Measurements from ENCODE around the gene HFE. TPM values are rescaled to one million over a fixed set of nuclear protein-coding genes. Genes with fewer than 3 reads are reported as not detected.

HFE gene
- total and polyA plus RNA-seq, 10 of the 15 experiments (the other 5 are each of a cell fraction or from before 2014, with no cell fraction given): 0.52 to 5.9 (median 1.7) TPM

DNA sequence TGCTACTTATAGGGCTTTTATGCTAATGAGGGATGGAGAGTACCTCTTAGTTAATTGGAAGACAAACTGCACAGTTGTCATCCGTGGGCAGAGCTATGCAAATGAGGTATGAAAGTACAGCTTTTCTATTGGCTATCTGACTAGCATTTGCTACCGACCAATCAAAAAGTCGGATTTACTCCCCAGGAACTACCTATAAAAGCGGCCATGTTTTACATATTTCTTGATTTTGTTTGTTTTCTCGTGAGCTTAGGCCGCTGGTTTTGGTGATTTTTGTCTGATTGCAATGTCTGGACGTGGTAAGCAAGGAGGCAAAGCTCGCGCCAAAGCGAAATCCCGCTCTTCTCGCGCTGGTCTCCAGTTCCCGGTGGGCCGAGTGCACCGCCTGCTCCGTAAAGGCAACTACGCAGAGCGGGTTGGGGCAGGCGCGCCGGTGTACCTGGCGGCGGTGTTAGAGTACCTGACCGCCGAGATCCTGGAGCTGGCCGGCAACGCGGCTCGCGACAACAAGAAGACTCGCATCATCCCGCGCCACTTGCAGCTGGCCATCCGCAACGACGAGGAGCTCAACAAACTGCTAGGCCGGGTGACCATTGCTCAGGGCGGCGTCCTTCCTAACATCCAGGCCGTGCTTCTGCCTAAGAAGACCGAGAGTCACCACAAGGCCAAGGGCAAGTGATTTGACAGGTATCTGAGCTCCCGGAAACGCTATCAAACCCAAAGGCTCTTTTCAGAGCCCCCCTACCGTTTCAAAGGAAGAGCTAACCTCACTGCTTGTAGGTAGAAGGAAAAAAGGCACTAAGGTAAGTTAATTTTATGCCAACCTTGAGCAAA lies 36.9 kb downstream of the HFE start (continued):
- TF ChIP-seq NR2F1 (conservative IDR thresholded peaks at IDR 0.05): 0 out of 2 replicates have a peak, but pooled peaks have one; percentile 11
- TF ChIP-seq ASH2L (IDR thresholded peaks at IDR 0.05; ENCODE audit: borderline replicate concordance, low read depth): 0 out of 2 replicates have a peak, but pooled peaks have one; percentile 12
- TF ChIP-seq FOXM1 (IDR thresholded peaks at IDR 0.05; ENCODE audit: low read depth, low read length): 0 out of 2 replicates have a peak, but pooled peaks have one; percentile 20
- TF ChIP-seq, protein P1, sequence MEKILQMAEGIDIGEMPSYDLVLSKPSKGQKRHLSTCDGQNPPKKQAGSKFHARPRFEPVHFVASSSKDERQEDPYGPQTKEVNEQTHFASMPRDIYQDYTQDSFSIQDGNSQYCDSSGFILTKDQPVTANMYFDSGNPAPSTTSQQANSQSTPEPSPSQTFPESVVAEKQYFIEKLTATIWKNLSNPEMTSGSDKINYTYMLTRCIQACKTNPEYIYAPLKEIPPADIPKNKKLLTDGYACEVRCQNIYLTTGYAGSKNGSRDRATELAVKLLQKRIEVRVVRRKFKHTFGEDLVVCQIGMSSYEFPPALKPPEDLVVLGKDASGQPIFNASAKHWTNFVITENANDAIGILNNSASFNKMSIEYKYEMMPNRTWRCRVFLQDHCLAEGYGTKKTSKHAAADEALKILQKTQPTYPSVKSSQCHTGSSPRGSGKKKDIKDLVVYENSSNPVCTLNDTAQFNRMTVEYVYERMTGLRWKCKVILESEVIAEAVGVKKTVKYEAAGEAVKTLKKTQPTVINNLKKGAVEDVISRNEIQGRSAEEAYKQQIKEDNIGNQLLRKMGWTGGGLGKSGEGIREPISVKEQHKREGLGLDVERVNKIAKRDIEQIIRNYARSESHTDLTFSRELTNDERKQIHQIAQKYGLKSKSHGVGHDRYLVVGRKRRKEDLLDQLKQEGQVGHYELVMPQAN (conservative IDR thresholded peaks at IDR 0.05): peak; percentile 89
- TF ChIP-seq RELA (IDR thresholded peaks at IDR 0.05; ENCODE audit: borderline replicate concordance, partially characterized antibody): peak; percentile 57
- peak; percentile 83; the same call in 1 of the 2 replicates for TF ChIP-seq TCF3 (IDR thresholded peaks at IDR 0.05; ENCODE audit: borderline replicate concordance, insufficient read depth, low read depth, low read length)
- peak; percentile 96 for TF ChIP-seq POLR2AphosphoS5 (IDR thresholded peaks at IDR 0.05; ENCODE audit: low read length)
- TF ChIP-seq, protein P2, sequence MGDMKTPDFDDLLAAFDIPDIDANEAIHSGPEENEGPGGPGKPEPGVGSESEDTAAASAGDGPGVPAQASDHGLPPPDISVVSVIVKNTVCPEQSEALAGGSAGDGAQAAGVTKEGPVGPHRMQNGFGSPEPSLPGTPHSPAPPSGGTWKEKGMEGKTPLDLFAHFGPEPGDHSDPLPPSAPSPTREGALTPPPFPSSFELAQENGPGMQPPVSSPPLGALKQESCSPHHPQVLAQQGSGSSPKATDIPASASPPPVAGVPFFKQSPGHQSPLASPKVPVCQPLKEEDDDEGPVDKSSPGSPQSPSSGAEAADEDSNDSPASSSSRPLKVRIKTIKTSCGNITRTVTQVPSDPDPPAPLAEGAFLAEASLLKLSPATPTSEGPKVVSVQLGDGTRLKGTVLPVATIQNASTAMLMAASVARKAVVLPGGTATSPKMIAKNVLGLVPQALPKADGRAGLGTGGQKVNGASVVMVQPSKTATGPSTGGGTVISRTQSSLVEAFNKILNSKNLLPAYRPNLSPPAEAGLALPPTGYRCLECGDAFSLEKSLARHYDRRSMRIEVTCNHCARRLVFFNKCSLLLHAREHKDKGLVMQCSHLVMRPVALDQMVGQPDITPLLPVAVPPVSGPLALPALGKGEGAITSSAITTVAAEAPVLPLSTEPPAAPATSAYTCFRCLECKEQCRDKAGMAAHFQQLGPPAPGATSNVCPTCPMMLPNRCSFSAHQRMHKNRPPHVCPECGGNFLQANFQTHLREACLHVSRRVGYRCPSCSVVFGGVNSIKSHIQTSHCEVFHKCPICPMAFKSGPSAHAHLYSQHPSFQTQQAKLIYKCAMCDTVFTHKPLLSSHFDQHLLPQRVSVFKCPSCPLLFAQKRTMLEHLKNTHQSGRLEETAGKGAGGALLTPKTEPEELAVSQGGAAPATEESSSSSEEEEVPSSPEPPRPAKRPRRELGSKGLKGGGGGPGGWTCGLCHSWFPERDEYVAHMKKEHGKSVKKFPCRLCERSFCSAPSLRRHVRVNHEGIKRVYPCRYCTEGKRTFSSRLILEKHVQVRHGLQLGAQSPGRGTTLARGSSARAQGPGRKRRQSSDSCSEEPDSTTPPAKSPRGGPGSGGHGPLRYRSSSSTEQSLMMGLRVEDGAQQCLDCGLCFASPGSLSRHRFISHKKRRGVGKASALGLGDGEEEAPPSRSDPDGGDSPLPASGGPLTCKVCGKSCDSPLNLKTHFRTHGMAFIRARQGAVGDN (IDR thresholded peaks at IDR 0.05): peak; percentile 93
- TF ChIP-seq, protein P3, sequence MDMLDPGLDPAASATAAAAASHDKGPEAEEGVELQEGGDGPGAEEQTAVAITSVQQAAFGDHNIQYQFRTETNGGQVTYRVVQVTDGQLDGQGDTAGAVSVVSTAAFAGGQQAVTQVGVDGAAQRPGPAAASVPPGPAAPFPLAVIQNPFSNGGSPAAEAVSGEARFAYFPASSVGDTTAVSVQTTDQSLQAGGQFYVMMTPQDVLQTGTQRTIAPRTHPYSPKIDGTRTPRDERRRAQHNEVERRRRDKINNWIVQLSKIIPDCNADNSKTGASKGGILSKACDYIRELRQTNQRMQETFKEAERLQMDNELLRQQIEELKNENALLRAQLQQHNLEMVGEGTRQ (IDR thresholded peaks at IDR 0.05; ENCODE audit: borderline replicate concordance, low read depth, low read length): no peak
- no peak for TF ChIP-seq JUND (IDR thresholded peaks at IDR 0.05; ENCODE audit: low read depth, low read length)
- peak; percentile 98 for TF ChIP-seq SMAD1 (IDR thresholded peaks at IDR 0.05; ENCODE audit: low read depth, partially characterized antibody)
- TF ChIP-seq HDGF (IDR thresholded peaks at IDR 0.05): no peak
- TF ChIP-seq NFYA (IDR thresholded peaks at IDR 0.05; ENCODE audit: borderline replicate concordance, low read depth, low read length): peak; percentile 82; the same call in 1 of the 2 replicates
- TF ChIP-seq GABPA (IDR thresholded peaks at IDR 0.05; ENCODE audit: low read depth): no peak
- TF ChIP-seq POLR2A (IDR thresholded peaks at IDR 0.05; ENCODE audit: low read depth, low read length): peak; percentile 81
- no peak; a peak in 1 of 3 replicates for TF ChIP-seq EGR1 (IDR thresholded peaks at IDR 0.05; ENCODE audit: borderline replicate concordance in 1 of 2, low read depth in 2 of 2, low read length in 2 of 2)
- TF ChIP-seq CHD4 (IDR thresholded peaks at IDR 0.05): no peak
- peak in 1 of 2 experiments; percentile 8; a peak in 1 of 4 replicates for TF ChIP-seq BHLHE40 (IDR thresholded peaks at IDR 0.05; ENCODE audit: borderline replicate concordance in 1 of 2, low read depth in 2 of 2, low read length in 1 of 2)
- no peak for TF ChIP-seq EZH2 (IDR thresholded peaks at IDR 0.05; ENCODE audit: borderline replicate concordance, control insufficient read depth, low read depth, low read length)
- no peak for TF ChIP-seq SUZ12 (IDR thresholded peaks at IDR 0.05; ENCODE audit: unreplicated experiment)

Measured in GM12878 (cell line).